BLaER1 treated with 17β-estradiol and CSF1 and Interleukin-3, amounts not matched to agents 10 nM and 100 nM (cell line): ENCODE results near the gene H2AZ2.

ENCODE experiments used
- H3K27ac ChIP-seq, 11 experiments: shearing (Covaris generic); formaldehyde crosslinking; 2 replicates each; pipeline ENCODE4 v1.8.1; 2022
- H3K27me3 ChIP-seq, 11 experiments: shearing (Covaris generic); formaldehyde crosslinking; 2 replicates each; pipeline ENCODE4 v1.8.1; 2022
- H3K36me3 ChIP-seq, 11 experiments: shearing (Covaris generic); formaldehyde crosslinking; 2 replicates each; pipeline ENCODE4 v1.8.1; 2022
- H3K4me1 ChIP-seq, 10 experiments: shearing (Covaris generic); formaldehyde crosslinking; 2 replicates each; pipeline ENCODE4 v1.8.1; 2022
- H3K4me2 ChIP-seq, 11 experiments: shearing (Covaris generic); formaldehyde crosslinking; 2 replicates each; pipeline ENCODE4 v1.8.1; 2022
- H3K4me3 ChIP-seq, 10 experiments: shearing (Covaris generic); formaldehyde crosslinking; 2 replicates each; pipeline ENCODE4 v1.8.1; 2022
- H3K9ac ChIP-seq, 11 experiments: shearing (Covaris generic); formaldehyde crosslinking; 2 replicates each; pipeline ENCODE4 v1.8.1; 2022
- H3K9me3 ChIP-seq, 11 experiments: shearing (Covaris generic); formaldehyde crosslinking; replicated peaks in 1 of 11; 2 replicates each; pipeline ENCODE4 v1.8.1; 2022
- H4K20me1 ChIP-seq, 11 experiments: shearing (Covaris generic); formaldehyde crosslinking; 2 replicates each; pipeline ENCODE4 v1.8.1; 2022
- Cebpa-rat ChIP-seq, 11 experiments: shearing (Covaris generic); IDR thresholded peaks; 2 replicates each; pipeline ENCODE4 v1.8.1; 2022

H2AZ2 gene

GRCh38 chr7:44887293-44887692, 39.4 kb upstream of the H2AZ2 start:
- Histone ChIP-seq H4K20me1 (peaks cover 22 to 27% (median 25%) of the 10 kb centered on the region in 11 experiments), H3K4me3 (0 out of 20 replicates have a peak overlapping the region, but pooled peaks of 1 of the 10 experiments have one; percentile 85), H3K36me3 (peaks cover 12 to 23% (median 16%) of the 10 kb centered on the region in 11 experiments; a peak in 18 of 22 replicates), H3K27ac (peak overlapping the region in 8 of 11 experiments; percentile 13 to 99 (median 97); a peak in 12 of 22 replicates), H3K27me3 (no peaks in the 10 kb centered on the region), H3K9me3 (peaks cover 0 to 14% (median 0%) of the 10 kb centered on the region in 11 experiments; a peak in 3 of 22 replicates), H3K4me1 (peaks cover 42 to 58% (median 51%) of the 10 kb centered on the region in 10 experiments), H3K4me2 (peak overlapping the region in 8 of 11 experiments; percentile 46 to 96 (median 90); a peak in 12 of 22 replicates), H3K9ac (peak overlapping the region in 2 of 11 experiments; percentile 98; a peak in 4 of 22 replicates)
- TF ChIP-seq Cebpa-rat (IDR thresholded peaks at IDR 0.05): no peak

DNA sequence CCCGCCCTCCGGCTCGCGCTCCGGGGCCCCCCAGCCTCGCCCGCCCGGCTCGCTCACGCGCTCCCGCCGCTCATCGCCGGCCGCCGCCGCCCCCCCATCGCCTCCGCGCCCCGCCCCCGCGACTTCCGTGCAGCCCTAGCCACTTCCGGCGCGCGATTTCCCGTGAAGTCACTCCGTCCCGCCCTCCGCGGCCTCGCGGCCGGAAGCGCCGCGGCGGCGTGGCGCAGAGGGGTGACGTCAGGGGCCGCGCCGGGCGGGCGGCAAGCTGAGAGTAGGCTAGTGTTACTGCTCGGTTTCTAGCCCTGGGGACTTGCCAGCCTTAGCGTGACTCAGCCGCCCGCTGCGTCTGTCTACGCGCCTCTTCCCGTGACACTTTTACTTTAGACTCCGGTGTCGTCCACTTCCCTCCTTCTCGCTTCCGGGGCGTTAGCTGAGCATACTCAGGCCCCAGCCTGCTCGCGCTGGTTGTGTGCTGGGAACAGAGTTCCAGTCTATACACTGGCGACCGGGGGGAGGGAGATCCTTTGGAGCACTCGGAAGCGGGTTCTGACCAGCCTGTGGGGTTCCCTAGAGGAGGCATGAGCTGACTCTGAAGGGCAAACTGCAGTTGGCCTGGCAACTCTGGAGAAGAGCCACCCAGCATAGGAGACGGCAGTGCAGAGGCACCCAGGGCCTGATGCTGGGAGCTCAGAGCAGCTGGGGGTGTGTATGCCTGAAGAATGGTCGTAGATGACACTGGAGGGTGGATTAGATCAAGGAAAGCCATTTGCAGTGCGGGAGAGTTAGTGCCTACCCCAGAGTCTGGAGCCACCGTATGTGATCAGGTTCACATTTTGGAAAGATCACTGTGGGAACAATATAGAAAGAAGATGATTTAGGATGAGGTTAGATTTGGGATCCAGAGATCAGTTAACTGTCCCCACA, 37.8 kb upstream of the H2AZ2 start, which contains the start of gene PURB:
Gene PURB, minus strand, starts transcription at position 137 of the 924 bp plus-strand sequence. CDS start 182 bp downstream, outside the sequence.
- Histone ChIP-seq H3K36me3 (peaks cover 12 to 34% (median 17%) of the 10 kb centered on the region in 11 experiments; a peak in 18 of 22 replicates), H3K9ac (peak within 1 kb of the TSS; percentile 97 to 99 (median 98)), H3K4me3 (peak within 1 kb of the TSS; percentile 85 to 98 (median 94)), H3K9me3 (peaks cover 0 to 14% (median 0%) of the 10 kb centered on the region in 11 experiments; a peak in 3 of 22 replicates), H3K4me2 (peak within 1 kb of the TSS; percentile 89 to 98 (median 95)), H4K20me1 (peaks cover 30 to 43% (median 41%) of the 10 kb centered on the region in 11 experiments), H3K27ac (peak within 1 kb of the TSS; percentile 97 to 100 (median 98)), H3K27me3 (no peaks in the 10 kb centered on the region), H3K4me1 (peaks cover 47 to 61% (median 56%) of the 10 kb centered on the region in 10 experiments)
- TF ChIP-seq Cebpa-rat (IDR thresholded peaks at IDR 0.05): no peak

DNA sequence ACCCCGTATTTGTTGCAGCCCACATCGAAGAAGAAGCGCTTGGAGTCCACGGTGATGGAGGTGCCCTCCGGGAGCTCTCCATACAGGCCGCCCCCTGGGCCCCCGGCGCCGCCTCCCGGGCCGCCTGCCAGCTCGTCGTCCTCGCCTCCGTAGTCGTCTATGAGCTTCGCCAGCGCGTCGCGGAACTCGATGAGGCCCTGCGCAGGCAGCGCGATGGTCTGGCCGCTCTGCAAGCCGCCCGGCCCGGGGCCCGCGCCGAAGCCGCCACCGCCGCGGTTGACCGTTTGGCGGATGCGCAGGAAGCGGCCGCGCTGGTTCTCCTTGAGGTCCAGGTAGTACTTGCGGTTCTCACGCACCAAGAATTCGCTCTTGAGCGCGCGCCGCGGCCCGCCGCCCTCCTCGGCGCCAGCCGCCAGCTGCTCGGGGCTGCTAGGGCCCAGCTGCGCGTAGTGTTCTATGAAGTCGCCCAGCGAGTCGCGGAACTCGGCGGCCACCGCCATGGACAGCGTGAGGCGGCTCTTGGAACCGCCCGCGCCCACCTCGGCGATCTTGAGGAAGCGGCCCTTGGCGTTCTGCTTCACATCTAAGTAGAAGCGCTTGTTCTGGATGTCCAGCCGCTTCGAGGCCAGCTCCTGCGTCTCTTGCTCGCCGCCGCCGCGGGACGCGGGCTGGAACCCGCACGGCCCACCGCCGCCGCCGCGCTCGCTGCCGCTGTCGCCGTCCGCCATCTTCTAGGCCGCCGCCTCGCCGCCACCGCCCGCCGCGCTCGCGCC, 36.9 kb upstream of the H2AZ2 start:
- no peaks in the 10 kb centered on the region for H3K27me3 ChIP-seq
- H3K9me3 ChIP-seq: peaks cover 0 to 14% (median 0%) of the 10 kb centered on the region in 11 experiments; a peak in 3 of 22 replicates
- H3K4me2 ChIP-seq: peak overlapping the region; percentile 86 to 98 (median 94)
- peaks cover 35 to 52% (median 50%) of the 10 kb centered on the region in 11 experiments for H4K20me1 ChIP-seq
- TF ChIP-seq Cebpa-rat (IDR thresholded peaks at IDR 0.05): no peak
- peak overlapping the region; percentile 97 to 99 (median 98) for H3K9ac ChIP-seq
- peaks cover 55 to 69% (median 64%) of the 10 kb centered on the region in 10 experiments for H3K4me1 ChIP-seq
- peaks cover 13 to 43% (median 24%) of the 10 kb centered on the region in 11 experiments; a peak in 18 of 22 replicates for H3K36me3 ChIP-seq
- peak overlapping the region; percentile 85 to 98 (median 94) for H3K4me3 ChIP-seq
- H3K27ac ChIP-seq: peak overlapping the region; percentile 97 to 100 (median 98)

GRCh38 chr7:44883961-44884620, 36.2 kb upstream of the H2AZ2 start:
- peaks cover 35 to 56% (median 54%) of the 10 kb centered on the region in 11 experiments for H4K20me1 ChIP-seq
- TF ChIP-seq Cebpa-rat (IDR thresholded peaks at IDR 0.05): no peak

DNA sequence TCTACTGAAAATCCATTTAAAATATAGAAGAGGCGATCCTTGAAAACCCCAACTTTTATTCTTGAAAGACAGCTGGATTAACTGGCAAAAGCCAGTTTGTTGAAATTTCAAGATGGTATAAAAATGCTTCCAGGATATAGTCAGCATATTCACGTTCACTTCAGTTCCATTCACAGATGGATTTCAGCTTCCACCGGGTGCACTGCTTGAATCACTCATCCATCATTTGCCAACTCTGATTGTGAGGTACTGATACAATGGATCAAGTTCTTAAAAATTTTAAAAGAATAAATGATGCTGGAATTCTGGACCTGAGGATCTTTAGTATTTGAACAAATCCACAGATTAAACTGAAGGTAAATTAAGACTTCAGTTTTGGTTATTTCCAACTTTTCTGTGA, 35.0 kb upstream of the H2AZ2 start:
- peaks cover 13 to 59% (median 29%) of the 10 kb centered on the region in 11 experiments; a peak in 18 of 22 replicates for H3K36me3 ChIP-seq
- H3K4me3 ChIP-seq: peak overlapping the region; percentile 85 to 98 (median 94)
- H3K4me2 ChIP-seq: peak overlapping the region; percentile 86 to 98 (median 94)
- peaks cover 0 to 14% (median 0%) of the 10 kb centered on the region in 11 experiments; a peak in 3 of 22 replicates for H3K9me3 ChIP-seq
- H3K9ac ChIP-seq: peak overlapping the region; percentile 97 to 99 (median 98); a peak in 17 of 22 replicates
- H3K27me3 ChIP-seq: no peaks in the 10 kb centered on the region
- H4K20me1 ChIP-seq: peaks cover 40 to 68% (median 59%) of the 10 kb centered on the region in 11 experiments
- H3K4me1 ChIP-seq: peaks cover 56 to 75% (median 69%) of the 10 kb centered on the region in 10 experiments
- no peak for TF ChIP-seq Cebpa-rat (IDR thresholded peaks at IDR 0.05)
- H3K27ac ChIP-seq: peak overlapping the region in 4 of 11 experiments; percentile 22 to 99 (median 98); a peak in 5 of 22 replicates

More at GRCh38 chr7:44883961-44884620, 36.2 kb upstream of the H2AZ2 start:
- Histone ChIP-seq H3K9me3 (peaks cover 0 to 14% (median 0%) of the 10 kb centered on the region in 11 experiments; a peak in 3 of 22 replicates), H3K27me3 (no peaks in the 10 kb centered on the region), H3K4me3 (peak overlapping the region; percentile 85 to 98 (median 94)), H3K36me3 (peaks cover 13 to 47% (median 27%) of the 10 kb centered on the region in 11 experiments; a peak in 18 of 22 replicates), H3K4me2 (peak overlapping the region; percentile 86 to 98 (median 94)), H3K27ac (peak overlapping the region; percentile 97 to 100 (median 98)), H3K9ac (peak overlapping the region; percentile 97 to 99 (median 98)), H3K4me1 (peaks cover 56 to 76% (median 69%) of the 10 kb centered on the region in 10 experiments)

DNA sequence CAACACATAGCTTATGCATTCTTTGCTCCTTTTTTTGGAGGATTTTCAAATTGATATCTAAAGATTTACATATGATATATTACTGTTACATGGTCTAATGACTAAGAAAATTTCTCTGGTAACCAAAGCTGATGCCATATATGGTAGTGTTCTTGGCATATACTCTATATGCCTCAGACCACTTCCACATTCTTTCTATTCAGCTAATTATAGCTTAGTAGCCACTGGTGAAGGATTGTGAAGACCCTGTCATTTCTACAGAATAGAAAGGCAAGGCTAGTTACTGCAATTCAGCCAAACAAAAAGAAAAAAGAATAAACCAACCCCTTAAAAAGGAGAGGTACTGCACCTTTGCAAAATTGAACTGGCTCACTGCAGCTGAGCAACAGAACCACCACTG, 33.7 kb upstream of the H2AZ2 start:
- Histone ChIP-seq H3K4me1 (peaks cover 51 to 68% (median 56%) of the 10 kb centered on the region in 10 experiments), H3K36me3 (peaks cover 13 to 67% (median 33%) of the 10 kb centered on the region in 11 experiments; a peak in 18 of 22 replicates), H3K4me3 (peak overlapping the region; percentile 85 to 98 (median 94)), H3K27ac (peak overlapping the region in 10 of 11 experiments; percentile 9 to 98 (median 58); a peak in 18 of 22 replicates), H4K20me1 (peaks cover 42 to 81% (median 70%) of the 10 kb centered on the region in 11 experiments), H3K4me2 (peak overlapping the region; percentile 86 to 98 (median 94)), H3K9ac (peak overlapping the region; percentile 46 to 99 (median 98); a peak in 21 of 22 replicates), H3K27me3 (no peaks in the 10 kb centered on the region), H3K9me3 (peaks cover 0 to 14% (median 0%) of the 10 kb centered on the region in 11 experiments; a peak in 3 of 22 replicates)
- TF ChIP-seq Cebpa-rat (IDR thresholded peaks at IDR 0.05): no peak

DNA sequence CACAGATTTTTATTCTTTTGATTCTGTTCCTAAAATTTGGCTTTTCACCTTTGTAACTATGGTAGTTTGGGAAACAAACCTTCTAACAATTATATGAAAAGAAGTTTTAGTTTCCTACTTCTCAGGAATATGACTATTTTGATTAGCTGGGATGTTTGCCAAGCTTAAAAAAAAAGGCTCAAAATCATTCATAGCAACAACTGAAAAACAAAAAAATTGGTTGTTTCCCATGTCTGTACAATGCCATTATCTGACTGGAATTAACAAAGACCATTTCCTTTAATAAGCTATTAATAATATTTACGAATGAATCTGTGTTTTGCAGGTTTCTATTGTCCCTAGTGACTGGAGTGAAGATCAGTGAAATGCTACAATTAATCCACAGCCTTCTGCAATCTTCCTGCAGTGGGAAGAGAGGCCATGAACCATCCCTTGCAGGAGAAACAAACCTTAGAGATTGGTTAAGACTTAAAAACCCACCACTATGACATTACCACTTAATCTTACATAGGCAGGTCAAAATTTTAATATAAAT, 33.2 kb upstream of the H2AZ2 start:
- Histone ChIP-seq H3K27me3 (no peaks in the 10 kb centered on the region), H3K36me3 (peaks cover 13 to 67% (median 33%) of the 10 kb centered on the region in 11 experiments; a peak in 18 of 22 replicates), H3K4me3 (peak overlapping the region; percentile 85 to 98 (median 94)), H3K4me1 (peaks cover 46 to 68% (median 51%) of the 10 kb centered on the region in 10 experiments), H3K9ac (peak overlapping the region; percentile 1 to 98 (median 49); a peak in 16 of 22 replicates), H3K4me2 (peak overlapping the region; percentile 86 to 98 (median 94)), H3K27ac (peak overlapping the region in 9 of 11 experiments; percentile 28 to 98 (median 59); a peak in 16 of 22 replicates), H4K20me1 (peaks cover 42 to 86% (median 75%) of the 10 kb centered on the region in 11 experiments), H3K9me3 (peaks cover 0 to 14% (median 0%) of the 10 kb centered on the region in 11 experiments; a peak in 3 of 22 replicates)
- TF ChIP-seq Cebpa-rat (IDR thresholded peaks at IDR 0.05): no peak
